Neural cell (in vitro differentiated cells): ENCODE results near the gene PKNOX2. TPM values are rescaled to one million over a fixed set of nuclear protein-coding genes. Genes with fewer than 3 reads are reported as not detected.

ENCODE experiments used
- H2AFZ ChIP-seq: fragments of 200-600, 300-800 bp; sonication (generic), shearing (Covaris generic); 2 replicates; pipeline ENCODE4 v1.6.0; 2014; ENCODE audit warnings: low read depth, mild to moderate bottlenecking, antibody characterized with exemption, low read length, moderate library complexity
- H3F3A ChIP-seq: fragments of 200-600 bp; shearing (Covaris generic); 2 replicates; pipeline ENCODE4 v1.6.1; 2016; ENCODE audit warnings: mild to moderate bottlenecking, moderate library complexity, mixed read lengths, antibody characterized with exemption, low read length; ENCODE audit not compliant: insufficient read depth, poor library complexity, severe bottlenecking
- H3K27ac ChIP-seq: fragments of 200-600, 300-800 bp; sonication (generic), shearing (Covaris generic); 2 replicates; pipeline ENCODE4 v1.5.1; 2014; ENCODE audit warnings: mild to moderate bottlenecking, low read length, moderate library complexity
- H3K27me3 ChIP-seq: fragments of 300-800, 200-600 bp; sonication (generic), shearing (Covaris generic); 2 replicates; pipeline ENCODE4 v1.6.0; 2014; ENCODE audit warnings: mild to moderate bottlenecking, low read depth, low read length, moderate library complexity; ENCODE audit not compliant: insufficient read depth
- H3K36me3 ChIP-seq: fragments of 300-800, 200-600 bp; sonication (generic), shearing (Covaris generic); 2 replicates; pipeline ENCODE4 v1.5.1; 2014; ENCODE audit warnings: mild to moderate bottlenecking, antibody characterized with exemption, low read length, moderate library complexity; ENCODE audit not compliant: insufficient read depth
- H3K4me2 ChIP-seq: fragments of 300-800, 200-600 bp; sonication (generic), shearing (Covaris generic); 2 replicates; pipeline ENCODE4 v1.6.0; 2014; ENCODE audit warnings: mild to moderate bottlenecking, low read length
- H3K4me3 ChIP-seq: fragments of 300-800, 200-600 bp; sonication (generic), shearing (Covaris generic); 2 replicates; pipeline ENCODE4 v1.5.1; 2014; ENCODE audit warnings: mild to moderate bottlenecking, low read length, moderate library complexity
- H3K79me2 ChIP-seq: fragments of 200-600 bp; shearing (Covaris generic); replicated peaks from 2 replicates; pipeline ENCODE4 v1.6.0; 2014; ENCODE audit warnings: mild to moderate bottlenecking, low read length, moderate library complexity; ENCODE audit not compliant: insufficient read depth
- H3K9ac ChIP-seq: fragments of 300-800, 200-600 bp; sonication (generic), shearing (Covaris generic); 2 replicates; pipeline ENCODE4 v1.6.1; 2016; ENCODE audit warnings: mild to moderate bottlenecking, low read length, mixed read lengths
- H3K9me2 ChIP-seq: fragments of 200-600 bp; shearing (Covaris generic); 2 replicates; pipeline ENCODE4 v1.6.1; 2016; ENCODE audit warnings: mild to moderate bottlenecking, low read length, mixed read lengths; ENCODE audit not compliant: insufficient read depth
- H3K9me3 ChIP-seq: fragments of 200-600, 300-800 bp; sonication (generic), shearing (Covaris generic); 2 replicates; pipeline ENCODE4 v1.6.1; 2016; ENCODE audit warnings: mild to moderate bottlenecking, mixed run types, low read length, moderate library complexity, mixed read lengths
- H4K20me1 ChIP-seq: fragments of 200-600 bp; shearing (Covaris generic); 2 replicates; pipeline ENCODE4 v1.6.1; 2016; ENCODE audit warnings: mild to moderate bottlenecking, mixed run types; ENCODE audit not compliant: insufficient read depth
- CTCF ChIP-seq: fragments of 450-650 bp; IDR thresholded peaks from 2 replicates; pipeline ENCODE4 v1.5.1; 2014; ENCODE audit warnings: antibody characterized with exemption, mild to moderate bottlenecking, moderate library complexity; ENCODE audit not compliant: poor library complexity, severe bottlenecking
- EP300 ChIP-seq: fragments of 450-650 bp; conservative IDR thresholded peaks from 2 replicates; pipeline ENCODE4 v1.6.1; 2014; ENCODE audit warnings: antibody characterized with exemption, mild to moderate bottlenecking, moderate library complexity; ENCODE audit not compliant: poor library complexity, severe bottlenecking
- EZH2 ChIP-seq: fragments of 200-600, 300-800 bp; shearing (Covaris generic), sonication (generic); IDR thresholded peaks from 2 replicates; pipeline ENCODE4 v1.6.1; 2014; ENCODE audit warnings: antibody characterized with exemption, low read length, borderline replicate concordance, mild to moderate bottlenecking; ENCODE audit not compliant: insufficient read depth, poor library complexity, severe bottlenecking
- MXI1 ChIP-seq: fragments of 450-650 bp; conservative IDR thresholded peaks from 2 replicates; pipeline ENCODE4 v1.6.1; 2014; ENCODE audit warnings: antibody characterized with exemption, mild to moderate bottlenecking; ENCODE audit not compliant: poor library complexity, severe bottlenecking
- POLR2AphosphoS5 ChIP-seq: IDR thresholded peaks from 2 replicates; pipeline ENCODE4 v1.6.1; 2012
- RAD21 ChIP-seq: fragments of 450-650 bp; conservative IDR thresholded peaks from 2 replicates; pipeline ENCODE4 v1.6.1; 2014; ENCODE audit warnings: antibody characterized with exemption, mild to moderate bottlenecking, moderate library complexity
- REST ChIP-seq: IDR thresholded peaks from 2 replicates; pipeline ENCODE4 v1.6.1; 2012; ENCODE audit warnings: borderline replicate concordance
- SMC3 ChIP-seq: fragments of 450-650 bp; conservative IDR thresholded peaks from 2 replicates; pipeline ENCODE4 v1.6.1; 2014; ENCODE audit warnings: antibody characterized with exemption, mild to moderate bottlenecking, moderate library complexity; ENCODE audit not compliant: poor library complexity
- TAF1 ChIP-seq: IDR thresholded peaks from 2 replicates; pipeline ENCODE4 v1.6.1; 2012; ENCODE audit warnings: low read depth
- polyA plus RNA-seq: library from polyadenylated mRNA; depleted of rRNA; stranded (reverse); fragments of >200 nt; gene quantifications from 2 replicates; pipeline ENCODE4 v1.2.3, GENCODE V29; 2014

PKNOX2 gene
- polyA plus RNA-seq, 1 donor from 2014 or later = 0.99 TPM

GRCh38 chr11:125177543-125177942 is 13.0 kb downstream of the PKNOX2 start:
- Histone ChIP-seq H3K9me2 (no peaks in the 10 kb centered on the region), H3K4me3 (no peak overlapping the region), H3F3A (no peaks in the 10 kb centered on the region), H3K36me3 (no peaks in the 10 kb centered on the region), H3K27me3 (no peaks in the 10 kb centered on the region), H3K9ac (no peak overlapping the region), H3K4me2 (no peak overlapping the region), H4K20me1 (no peaks in the 10 kb centered on the region), H3K79me2 (peaks cover 7% of the 10 kb centered on the region), H3K27ac (no peak overlapping the region), H3K9me3 (no peaks in the 10 kb centered on the region), H2AFZ (no peak overlapping the region)
- TF ChIP-seq EZH2 (no peak), CTCF (no peak), SMC3 (no peak), REST (no peak), RAD21 (no peak), EP300 (no peak), POLR2AphosphoS5 (no peak), TAF1 (no peak), MXI1 (no peak)

- Histone ChIP-seq H3K27ac (no peak overlapping the region), H2AFZ (no peak overlapping the region), H3K79me2 (peaks cover 3% of the 10 kb centered on the region), H3K4me2 (no peak overlapping the region), H3K9me2 (no peaks in the 10 kb centered on the region), H3K27me3 (no peaks in the 10 kb centered on the region), H3K36me3 (no peaks in the 10 kb centered on the region), H3F3A (no peaks in the 10 kb centered on the region), H3K9ac (no peak overlapping the region), H3K9me3 (no peaks in the 10 kb centered on the region), H4K20me1 (no peaks in the 10 kb centered on the region), H3K4me3 (no peak overlapping the region)
- TF ChIP-seq EZH2 (no peak), REST (no peak), EP300 (no peak), CTCF (no peak), RAD21 (no peak), POLR2AphosphoS5 (no peak), TAF1 (no peak), SMC3 (no peak), MXI1 (no peak)
These were observed 14.8 kb downstream of the PKNOX2 start for GRCh38 chr11:125179346-125179745.
